Measurements from ENCODE around the gene RHOG. TPM values are rescaled to one million over a fixed set of nuclear protein-coding genes. Genes with fewer than 3 reads are reported as not detected.
A peak's percentile ranks its signal among the peaks of the same experiment; 100 is the strongest.
"Not testable (repeated sequence)": the region's sequence is repeated elsewhere in the genome, so short reads cannot be mapped to it uniquely, and the experiment has no call there.

Gene RHOG
- total RNA-seq, 1 donor from 2014 or later: 24.2 TPM

- Mint-ChIP-seq H3K27me3 (ENCODE audit: low read depth) (no peaks in the 10 kb centered on the region), H3K4me3 (peak overlapping the region; percentile 85), H3K27ac (peak overlapping the region; percentile 100), H3K9me3 (no peaks in the 10 kb centered on the region), H3K4me1 (peaks cover 23% of the 10 kb centered on the region), H3K36me3 (peaks cover 14% of the 10 kb centered on the region)
- no peak for DNase-seq (ENCODE audit: low spot score in 2 of 2, unreplicated experiment in 2 of 2)
- TF ChIP-seq CTCF (IDR thresholded peaks at IDR 0.05; ENCODE audit: unreplicated experiment): no peak
Observed at GRCh38 chr11:3796801-3797328, 43.9 kb downstream of the RHOG start.

GRCh38 chr11:3796346-3796745 lies 44.4 kb downstream of the RHOG start:
- H3K4me3 Mint-ChIP-seq: peak overlapping the region; percentile 85

GRCh38 chr11:3796002-3796311 lies 44.8 kb downstream of the RHOG start:
- TF ChIP-seq CTCF (IDR thresholded peaks at IDR 0.05; ENCODE audit: unreplicated experiment): no peak
- H3K9me3 Mint-ChIP-seq: no peaks in the 10 kb centered on the region
- H3K4me3 Mint-ChIP-seq: peak overlapping the region; percentile 85
- no peaks in the 10 kb centered on the region for H3K27me3 Mint-ChIP-seq (ENCODE audit: low read depth)
- peaks cover 23% of the 10 kb centered on the region for H3K4me1 Mint-ChIP-seq
- no peak for DNase-seq (ENCODE audit: low spot score in 2 of 2, unreplicated experiment in 2 of 2)
- H3K36me3 Mint-ChIP-seq: peaks cover 14% of the 10 kb centered on the region
- peak overlapping the region; percentile 100 for H3K27ac Mint-ChIP-seq

More at GRCh38 chr11:3796346-3796745, 44.4 kb downstream of the RHOG start:
- no peak for DNase-seq (ENCODE audit: low spot score in 2 of 2, unreplicated experiment in 2 of 2)
- H3K27ac Mint-ChIP-seq: peak overlapping the region; percentile 100
- TF ChIP-seq CTCF (IDR thresholded peaks at IDR 0.05; ENCODE audit: unreplicated experiment): no peak
- peaks cover 14% of the 10 kb centered on the region for H3K36me3 Mint-ChIP-seq
- H3K9me3 Mint-ChIP-seq: no peaks in the 10 kb centered on the region
- no peaks in the 10 kb centered on the region for H3K27me3 Mint-ChIP-seq (ENCODE audit: low read depth)
- peaks cover 23% of the 10 kb centered on the region for H3K4me1 Mint-ChIP-seq

- TF ChIP-seq CTCF (IDR thresholded peaks at IDR 0.05; ENCODE audit: unreplicated experiment): no peak
- Mint-ChIP-seq H3K36me3 (peaks cover 14% of the 10 kb centered on the region), H3K4me1 (peaks cover 23% of the 10 kb centered on the region), H3K27ac (peak overlapping the region; percentile 100), H3K9me3 (no peaks in the 10 kb centered on the region), H3K4me3 (peak overlapping the region; percentile 85), H3K27me3 (ENCODE audit: low read depth) (no peaks in the 10 kb centered on the region)
- no peak for DNase-seq (ENCODE audit: low spot score in 2 of 2, unreplicated experiment in 2 of 2)
Observed at GRCh38 chr11:3795131-3796001, 45.4 kb downstream of the RHOG start.

- H3K27ac Mint-ChIP-seq; DNase-seq (ENCODE audit: low spot score in 2 of 2, unreplicated experiment in 2 of 2); H3K9me3 Mint-ChIP-seq; H3K27me3 Mint-ChIP-seq (ENCODE audit: low read depth); H3K4me3 Mint-ChIP-seq: not testable (repeated sequence)
- peaks cover 14% of the 10 kb centered on the region for H3K36me3 Mint-ChIP-seq
- peaks cover 23% of the 10 kb centered on the region for H3K4me1 Mint-ChIP-seq
Observed at GRCh38 chr11:3794387-3794786, 46.4 kb downstream of the RHOG start.

- no peaks in the 10 kb centered on the region for H3K9me3 Mint-ChIP-seq
- peak overlapping the region; percentile 43 for H3K27ac Mint-ChIP-seq
- no peak overlapping the region for H3K4me3 Mint-ChIP-seq
- no peaks in the 10 kb centered on the region for H3K27me3 Mint-ChIP-seq (ENCODE audit: low read depth)
- peaks cover 4% of the 10 kb centered on the region for H3K36me3 Mint-ChIP-seq
- no peak for DNase-seq (ENCODE audit: low spot score in 2 of 2, unreplicated experiment in 2 of 2)
- peaks cover 11% of the 10 kb centered on the region for H3K4me1 Mint-ChIP-seq
- TF ChIP-seq CTCF (IDR thresholded peaks at IDR 0.05; ENCODE audit: unreplicated experiment): no peak
Observed at GRCh38 chr11:3786781-3787428, 53.9 kb downstream of the RHOG start.

Data from mesothelial cell of epicardium (in vitro differentiated cells).